Pancreas (tissue), 10 donors: ENCODE data around the gene MUC2. TPM values are rescaled to one million over a fixed set of nuclear protein-coding genes. Genes with fewer than 3 reads are reported as not detected.

Source experiments
- ATAC-seq, 4 donors: fragments of 200-7000 bp; cut with Tn5 transposase; one replicate each; pipeline versions ENCODE4 v1.8.0 to v1.9.1; 2020; ENCODE audit warnings: mild to moderate bottlenecking in 4 of 4, moderate library complexity in 4 of 4
- DNase-seq, 6 donors: peaks; one replicate each; pipeline ENCODE4 v3.0.0-alpha.2; 2020
- FAIRE-seq: peaks from 2 replicates; lab custom pipeline; 2012; peaks lifted over from hg19 to GRCh38; lab: Jason Lieb, UNC
- H3K27ac ChIP-seq, 4 donors: fragments of 200-600 bp; sonication (generic); 1 replicate in 3 of 4; 2 replicates in 1 of 4; pipeline versions ENCODE4 v1.5.0 to v1.8.0; 2020
- H3K27me3 ChIP-seq, 4 donors: fragments of 200-600 bp; one replicate each; pipeline ENCODE4 v1.8.0; 2021
- H3K36me3 ChIP-seq, 3 donors: fragments of 200-600 bp; sonication (generic) in 1 of 3; one replicate each; pipeline versions ENCODE4 v1.5.0 to v1.8.0; 2020 to 2021
- H3K4me1 ChIP-seq, 3 donors: fragments of 200-600 bp; one replicate each; pipeline ENCODE4 v1.8.0; 2021
- H3K4me3 ChIP-seq, 4 donors: fragments of 200-600 bp; sonication (generic) in 2 of 4; one replicate each; pipeline versions ENCODE4 v1.5.0 to v1.8.0; 2020 to 2021
- H3K9me3 ChIP-seq, 4 donors: fragments of 200-600 bp; one replicate each; pipeline ENCODE4 v1.8.0; 2021
- CTCF ChIP-seq, 4 donors: fragments of 200-600 bp; sonication (generic) in 3 of 4; IDR thresholded peaks; one replicate each; pipeline versions ENCODE4 v1.5.0 to v1.8.0; 2021; ENCODE audit warnings: antibody characterized with exemption in 4 of 4
- WGBS, 2 donors: extraction: QIAGEN DNeasy Blood & Tissue Kit; methylation state at CpG; one replicate each; pipeline ENCODE4 v1.1.7; 2013; 5-methylcytosine and 5-hydroxymethylcytosine counted together
- intact Hi-C, 3 donors: fragments of 100-400 bp; cut with DNase I; formaldehyde crosslinking; loops; one replicate each; pipeline versions ENCODE4 v1.11.1 to v1.14.2; 2022
- polyA plus RNA-seq, 2 donors: library from polyadenylated mRNA; stranded (reverse); fragments of 200-250 nt; gene quantifications; one replicate each; pipeline ENCODE4 v1.2.3, GENCODE V29; 2013
- total RNA-seq, 6 donors: library from RNA; stranded (reverse); fragmentation: NEBNext Ultra II Directional in 4 of 6; extraction: Animal tissue kit (Norgen Biotek cat#: 25700) in 4 of 6; gene quantifications; one replicate each; pipeline versions ENCODE4 v1.2.1 to v1.2.4, GENCODE V29; 2021 to 2023
- donor health status: healthy with polysubstance abuse.
- donor health status: DM: no; HTN: no; CAD: no; lungs with moderate emphysema.
- donor health status: DM: no; HTN: no; CAD: no.
- donor health status: control.
- donor health status: control.
- donor health status: Bipolar disorder and iron deficiency.
- donor health status: DM: yes; HTN: yes; CAD: no.
- donor health status: DM: no; HTN: no; CAD: no.
- donor health status: DM: no; HTN: no; CAD: no.
- donor health status: DM: yes; HTN: yes; CAD: no.

The MUC2 gene
- total and polyA plus RNA-seq, 8 donors: 0.03 to 0.57 (median 0.04) TPM; not detected in 4

GRCh38 chr11:1105183-1105565, 30.5 kb downstream of the MUC2 start:
- Histone ChIP-seq H3K27ac (no peak overlapping the region), H3K36me3 (no peaks in the 10 kb centered on the region), H3K4me3 (no peak overlapping the region), H3K4me1 (no peaks in the 10 kb centered on the region), H3K27me3 (no peaks in the 10 kb centered on the region), H3K9me3 (no peaks in the 10 kb centered on the region)
- 79 to 91% methylated on average over 7 of the region's 7 CpGs for WGBS, 2 donors
- intact Hi-C loops: no loop called here
- DNase-seq (peak in 2 of 6 donors; percentile 25), ATAC-seq (no peak), FAIRE-seq (no peak)
- TF ChIP-seq CTCF (IDR thresholded peaks at IDR 0.05): no peak

- no peaks in the 10 kb centered on the region for H3K36me3 ChIP-seq
- no peaks in the 10 kb centered on the region for H3K9me3 ChIP-seq
- H3K27me3 ChIP-seq: no peaks in the 10 kb centered on the region
- intact Hi-C loops: no loop called here
- no peaks in the 10 kb centered on the region for H3K4me1 ChIP-seq
- WGBS, 2 donors: 90 to 93% methylated on average over 1 of the region's 1 CpG
- no peak overlapping the region for H3K27ac ChIP-seq
- DNase-seq (no peak), FAIRE-seq (no peak), ATAC-seq (no peak)
- H3K4me3 ChIP-seq: no peak overlapping the region
- TF ChIP-seq CTCF (IDR thresholded peaks at IDR 0.05): no peak
These were observed 31.7 kb downstream of the MUC2 start for GRCh38 chr11:1106387-1106786.

GRCh38 chr11:1107316-1108245, 32.9 kb downstream of the MUC2 start:
- no peaks in the 10 kb centered on the region for H3K9me3 ChIP-seq
- ATAC-seq: no peak
- intact Hi-C loops: no loop called here
- TF ChIP-seq CTCF (IDR thresholded peaks at IDR 0.05): no peak
- WGBS, 2 donors: 57 to 73% methylated on average over 26 to 32 of the region's 32 CpGs
- DNase-seq: peak in 2 of 6 donors; percentile 14 to 57
- no peak overlapping the region for H3K27ac ChIP-seq
- no peaks in the 10 kb centered on the region for H3K36me3 ChIP-seq
- H3K4me1 ChIP-seq: no peaks in the 10 kb centered on the region
- H3K27me3 ChIP-seq: no peaks in the 10 kb centered on the region
- no peak overlapping the region for H3K4me3 ChIP-seq
- FAIRE-seq: no peak

- intact Hi-C loops: no loop called here
- Histone ChIP-seq H3K9me3 (no peaks in the 10 kb centered on the region), H3K27me3 (no peaks in the 10 kb centered on the region), H3K4me1 (no peaks in the 10 kb centered on the region), H3K4me3 (no peak overlapping the region), H3K27ac (no peak overlapping the region), H3K36me3 (no peaks in the 10 kb centered on the region)
- no peak for FAIRE-seq
- no peak for TF ChIP-seq CTCF (IDR thresholded peaks at IDR 0.05)
- WGBS, 2 donors: 67 to 78% methylated on average over 29 of the region's 29 CpGs
- ATAC-seq: no peak
- DNase-seq: peak in 2 of 6 donors; percentile 5 to 49
These were observed 33.7 kb downstream of the MUC2 start for GRCh38 chr11:1108246-1108900.
